Right atrium auricular region (tissue), 2 donors: ENCODE measurements around the gene CST9L. TPM values are rescaled to one million over a fixed set of nuclear protein-coding genes. Genes with fewer than 3 reads are reported as not detected.

Experiments
- DNase-seq: peaks from one replicate; pipeline ENCODE4 v3.0.0-alpha.2; 2019; ENCODE audit warnings: low spot score
- H3K27ac ChIP-seq, 2 donors: fragments of 200-600 bp; sonication (generic); 1 replicate in 1 of 2; 2 replicates in 1 of 2; pipeline ENCODE4 v1.5.1; 2016 to 2019
- H3K27me3 ChIP-seq, 2 donors: fragments of 200-600 bp; sonication (generic); one replicate each; pipeline versions ENCODE4 v1.5.1 to v1.6.0; 2017 to 2019
- H3K36me3 ChIP-seq: fragments of 200-600 bp; sonication (generic); one replicate; pipeline ENCODE4 v1.5.1; 2016
- H3K4me1 ChIP-seq, 2 donors: fragments of 200-600 bp; sonication (generic); one replicate each; pipeline versions ENCODE4 v1.5.1 to v1.6.0; 2017 to 2019
- H3K4me3 ChIP-seq, 2 donors: fragments of 200-600 bp; sonication (generic); 1 replicate in 1 of 2; 2 replicates in 1 of 2; pipeline ENCODE4 v1.5.1; 2017 to 2019; ENCODE audit warnings: mild to moderate bottlenecking in 1 of 2, moderate library complexity in 1 of 2
- H3K9me3 ChIP-seq, 2 donors: fragments of 200-600 bp; sonication (generic); one replicate each; pipeline ENCODE4 v1.5.1; 2019
- CTCF ChIP-seq, 2 donors: fragments of 200-600 bp; sonication (generic); IDR thresholded peaks; one replicate each; pipeline ENCODE4 v1.5.1; 2019; ENCODE audit warnings: antibody characterized with exemption in 2 of 2
- total RNA-seq, 2 donors: library from RNA; depleted of rRNA; stranded (reverse); fragments of >200 nt; gene quantifications; one replicate each; pipeline ENCODE4 v1.1.0, GENCODE V29; 2016

CST9L gene
- total RNA-seq, 2 donors from 2014 or later: not detected

GRCh38 chr20:23548408-23548807 is 19.9 kb downstream of the CST9L start:
- no peaks in the 10 kb centered on the region for H3K36me3 ChIP-seq
- no peaks in the 10 kb centered on the region for H3K9me3 ChIP-seq
- no peak overlapping the region for H3K4me3 ChIP-seq
- no peak overlapping the region for H3K27ac ChIP-seq
- DNase-seq: peak; percentile 52
- H3K4me1 ChIP-seq: no peaks in the 10 kb centered on the region
- TF ChIP-seq CTCF (IDR thresholded peaks at IDR 0.05): no peak
- H3K27me3 ChIP-seq: no peaks in the 10 kb centered on the region

GRCh38 chr20:23547613-23548012 is 20.7 kb downstream of the CST9L start:
- Histone ChIP-seq H3K4me3 (no peak overlapping the region), H3K27ac (no peak overlapping the region), H3K4me1 (no peaks in the 10 kb centered on the region), H3K9me3 (no peaks in the 10 kb centered on the region), H3K36me3 (no peaks in the 10 kb centered on the region), H3K27me3 (no peaks in the 10 kb centered on the region)
- no peak for DNase-seq
- no peak for TF ChIP-seq CTCF (IDR thresholded peaks at IDR 0.05)

- Histone ChIP-seq H3K9me3 (no peaks in the 10 kb centered on the region), H3K27me3 (no peaks in the 10 kb centered on the region), H3K27ac (no peak overlapping the region), H3K4me1 (no peaks in the 10 kb centered on the region), H3K36me3 (no peaks in the 10 kb centered on the region), H3K4me3 (no peak overlapping the region)
- TF ChIP-seq CTCF (IDR thresholded peaks at IDR 0.05): no peak
- no peak for DNase-seq
These were observed 21.7 kb downstream of the CST9L start for GRCh38 chr20:23546435-23547144.

- Histone ChIP-seq H3K4me3 (no peak overlapping the region), H3K27me3 (no peaks in the 10 kb centered on the region), H3K27ac (no peak overlapping the region), H3K9me3 (no peaks in the 10 kb centered on the region), H3K4me1 (no peaks in the 10 kb centered on the region), H3K36me3 (no peaks in the 10 kb centered on the region)
- no peak for DNase-seq
- no peak for TF ChIP-seq CTCF (IDR thresholded peaks at IDR 0.05)
These were observed 24.2 kb downstream of the CST9L start for GRCh38 chr20:23544133-23544532.

GRCh38 chr20:23542801-23543200 is 25.5 kb downstream of the CST9L start:
- no peak overlapping the region for H3K27ac ChIP-seq
- no peaks in the 10 kb centered on the region for H3K4me1 ChIP-seq
- no peak for DNase-seq
- TF ChIP-seq CTCF (IDR thresholded peaks at IDR 0.05): no peak
- H3K36me3 ChIP-seq: no peaks in the 10 kb centered on the region
- no peak overlapping the region for H3K4me3 ChIP-seq
- no peaks in the 10 kb centered on the region for H3K27me3 ChIP-seq
- H3K9me3 ChIP-seq: no peaks in the 10 kb centered on the region

- Histone ChIP-seq H3K9me3 (no peaks in the 10 kb centered on the region), H3K36me3 (no peaks in the 10 kb centered on the region), H3K27me3 (no peaks in the 10 kb centered on the region), H3K4me1 (no peaks in the 10 kb centered on the region), H3K27ac (no peak overlapping the region), H3K4me3 (no peak overlapping the region)
- TF ChIP-seq CTCF (IDR thresholded peaks at IDR 0.05): no peak
- no peak for DNase-seq
These were observed 26.5 kb downstream of the CST9L start for GRCh38 chr20:23541776-23542175.
